HG03103 (cell line): Measurements from ENCODE around the gene TMEM258.
A peak's percentile ranks its signal among the peaks of the same experiment; 100 is the strongest.

Experiments
- ATAC-seq: cut with Tn5 transposase; IDR thresholded peaks from one replicate; pipeline ENCODE4 v1.9.1; 2021; ENCODE audit warnings: low read depth; ENCODE audit not compliant: unreplicated experiment

Gene TMEM258

GRCh38 chr11:61797263-61797944 is 5.0 kb upstream of the TMEM258 start:
- no peak for ATAC-seq

GRCh38 chr11:61795876-61796526 is 3.6 kb upstream of the TMEM258 start:
- no peak for ATAC-seq

GRCh38 chr11:61795459-61795858 is 3.1 kb upstream of the TMEM258 start:
- no peak for ATAC-seq

DNA sequence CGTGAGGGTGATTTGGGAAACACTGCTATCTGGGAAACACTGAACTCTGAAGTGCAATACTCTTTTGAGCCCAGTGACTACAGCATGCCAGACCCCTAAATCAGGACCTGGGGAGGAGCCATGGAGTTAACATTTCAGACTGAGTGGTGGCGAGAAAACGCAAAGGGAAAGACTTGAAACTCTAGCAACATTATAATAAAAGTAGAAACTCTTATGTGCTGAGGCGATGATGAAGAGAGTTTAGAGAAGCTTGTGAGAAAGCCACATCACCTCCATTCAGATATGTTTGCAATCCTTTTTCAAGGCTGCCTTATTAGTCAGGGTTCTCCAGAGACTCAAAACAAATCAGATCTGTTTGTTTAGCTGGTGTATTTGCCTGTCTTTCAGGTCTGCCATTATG is 2.2 kb upstream of the TMEM258 start:
- no peak for ATAC-seq

DNA sequence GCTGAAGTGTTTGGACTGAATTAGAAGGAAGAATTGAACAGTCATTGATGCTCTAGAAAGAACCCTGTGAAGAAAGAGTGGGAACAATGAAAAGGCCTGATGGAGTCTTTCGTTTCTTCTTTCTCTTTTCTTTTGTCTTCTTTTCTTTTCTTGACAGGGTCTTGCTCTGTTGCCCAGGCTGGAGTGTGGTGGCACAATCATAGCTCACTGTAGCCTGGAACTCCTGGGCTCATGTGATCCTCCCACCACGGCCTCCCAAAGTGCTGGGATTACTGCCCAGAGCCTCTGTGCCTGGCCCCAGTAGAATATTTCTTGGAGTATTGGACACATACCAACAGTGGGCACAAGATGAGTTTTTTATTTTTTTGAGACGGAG is 1.4 kb upstream of the TMEM258 start:
- ATAC-seq, result no peak

DNA sequence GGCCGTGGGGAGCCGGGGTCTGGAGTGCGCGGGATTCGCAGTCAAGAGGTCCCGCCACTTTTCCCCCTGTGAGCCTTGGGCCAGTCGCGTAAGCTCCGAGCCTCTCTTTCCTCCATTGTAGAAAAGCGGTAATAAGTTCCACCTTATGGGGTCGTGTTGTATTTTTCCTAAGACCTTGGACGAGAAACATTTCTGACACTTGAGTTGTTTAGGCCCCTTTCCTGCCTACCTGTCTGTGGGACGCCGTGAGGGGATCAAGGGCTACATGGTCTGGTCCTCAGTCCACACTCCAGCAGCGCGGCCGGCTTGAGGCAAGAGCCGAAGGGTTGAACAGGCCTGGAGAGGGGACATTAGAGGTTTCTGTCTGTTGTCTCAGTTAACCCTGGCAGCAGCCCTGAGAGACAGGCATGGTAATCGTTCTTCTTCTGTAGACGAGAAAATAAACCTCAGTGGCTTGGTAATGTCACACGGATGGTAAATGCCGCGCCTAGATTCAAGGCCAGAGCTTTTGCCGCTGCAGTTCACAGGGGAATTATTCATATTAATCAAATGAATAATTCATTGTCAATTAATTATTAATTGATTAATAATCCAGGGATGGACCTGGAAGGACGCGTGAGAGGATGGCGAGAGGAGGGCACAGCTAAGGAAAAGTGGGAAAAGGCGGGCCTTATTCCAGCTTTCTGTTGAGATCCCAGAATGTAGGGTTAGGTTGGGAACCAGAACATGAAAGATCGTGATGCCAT is 857 bp upstream of the TMEM258 start:
- peak; percentile 20 for ATAC-seq

DNA sequence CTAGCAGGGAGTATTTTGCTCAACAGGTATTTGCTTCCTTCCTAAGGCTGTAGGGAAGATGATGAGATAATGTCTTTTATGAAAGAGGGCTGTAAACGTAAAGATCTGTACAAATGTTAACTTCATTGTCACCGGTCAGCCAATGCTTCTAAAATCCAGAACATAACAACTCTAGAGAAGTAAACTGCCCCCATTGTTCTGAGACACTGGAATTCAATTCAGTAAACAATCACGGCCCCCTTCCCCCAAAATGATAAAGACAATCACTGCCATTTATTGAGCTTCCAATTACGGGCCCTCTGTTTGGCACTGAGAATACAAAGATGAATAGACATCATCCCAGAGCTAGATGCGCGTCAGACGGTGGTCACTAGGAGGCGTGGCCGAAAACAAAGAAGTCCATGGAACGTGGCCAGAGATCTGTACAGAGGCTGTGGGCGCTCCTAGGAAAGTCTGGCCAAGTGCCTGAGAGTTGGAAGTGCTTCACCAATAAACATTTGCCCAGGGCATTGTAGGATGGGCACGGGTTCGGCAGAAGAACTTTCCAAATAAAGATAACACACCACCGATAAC is 576 bp downstream of the TMEM258 start:
- peak; percentile 31 for ATAC-seq

DNA sequence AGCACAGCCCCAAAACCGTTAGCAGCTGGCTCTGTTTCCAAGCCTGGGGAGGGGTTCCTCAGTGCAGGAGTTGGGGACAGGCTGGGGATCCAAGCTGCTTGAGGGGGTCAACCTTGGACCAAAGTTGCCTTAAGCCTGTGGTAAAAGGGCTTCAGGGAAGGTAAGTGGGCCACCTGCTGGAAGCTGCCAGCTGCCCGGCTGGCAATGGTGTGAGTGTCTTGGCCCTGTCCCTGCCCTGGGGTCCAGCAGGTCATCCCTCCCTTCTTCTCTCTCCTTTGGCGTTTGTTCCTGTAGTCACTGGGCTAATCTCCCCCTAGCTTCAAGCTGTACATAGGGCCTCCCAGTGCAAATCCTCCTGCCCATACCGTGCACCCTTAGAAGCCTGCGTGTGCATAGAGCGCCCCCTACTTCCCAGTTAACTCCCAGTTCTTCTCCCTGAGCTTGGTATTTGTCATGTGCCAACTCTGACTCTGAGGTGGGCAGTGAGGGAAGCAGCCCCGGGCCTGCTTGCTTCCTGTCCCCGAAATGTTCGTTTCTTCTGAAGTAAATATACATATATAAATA is 4.4 kb downstream of the TMEM258 start:
- no peak for ATAC-seq

DNA sequence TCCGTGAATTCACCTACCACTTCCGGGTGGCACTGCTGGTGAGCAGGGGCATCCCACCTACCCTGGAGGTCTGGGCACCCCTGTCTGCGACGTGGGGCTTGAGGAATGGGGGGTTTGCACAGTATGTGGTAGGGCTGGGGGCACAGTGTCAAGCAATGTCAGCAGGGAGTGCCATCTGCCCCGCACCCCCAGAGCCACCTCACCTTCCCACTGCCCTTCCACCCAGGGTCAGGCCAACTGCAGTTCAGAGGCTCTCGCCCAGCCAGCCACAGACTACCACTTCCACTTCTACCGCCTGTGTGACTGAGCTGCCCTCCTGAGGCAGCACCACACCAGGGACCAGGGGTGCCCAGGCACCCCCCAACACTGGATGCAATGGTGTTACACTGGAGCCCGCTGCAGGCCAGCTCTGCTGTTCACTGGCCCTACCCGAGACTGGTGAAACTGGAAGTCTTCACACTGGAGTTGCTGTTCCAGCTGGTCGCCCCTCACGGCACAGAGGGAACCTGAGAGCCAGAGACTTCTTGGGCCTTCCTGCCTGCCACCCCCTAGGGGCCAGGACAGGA is 6.5 kb downstream of the TMEM258 start:
- ATAC-seq, result no peak

DNA sequence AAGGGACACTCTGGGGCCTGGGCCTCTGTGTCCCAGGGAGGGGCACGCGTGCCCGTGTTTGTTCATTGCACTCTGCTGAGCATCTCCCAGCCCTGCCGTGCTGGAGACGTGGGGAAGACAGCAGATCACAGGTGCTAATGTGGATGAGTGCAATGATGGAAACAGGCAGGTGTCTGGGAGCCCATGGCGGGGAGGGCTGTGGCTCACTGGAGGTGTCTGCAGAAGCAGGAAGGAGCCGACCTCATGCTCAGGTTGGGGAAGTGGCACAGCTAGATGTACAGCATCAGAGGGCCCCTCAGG is 7.9 kb downstream of the TMEM258 start:
- no peak for ATAC-seq

- no peak for ATAC-seq
These were observed 8.5 kb downstream of the TMEM258 start for GRCh38 chr11:61783717-61784505.

DNA sequence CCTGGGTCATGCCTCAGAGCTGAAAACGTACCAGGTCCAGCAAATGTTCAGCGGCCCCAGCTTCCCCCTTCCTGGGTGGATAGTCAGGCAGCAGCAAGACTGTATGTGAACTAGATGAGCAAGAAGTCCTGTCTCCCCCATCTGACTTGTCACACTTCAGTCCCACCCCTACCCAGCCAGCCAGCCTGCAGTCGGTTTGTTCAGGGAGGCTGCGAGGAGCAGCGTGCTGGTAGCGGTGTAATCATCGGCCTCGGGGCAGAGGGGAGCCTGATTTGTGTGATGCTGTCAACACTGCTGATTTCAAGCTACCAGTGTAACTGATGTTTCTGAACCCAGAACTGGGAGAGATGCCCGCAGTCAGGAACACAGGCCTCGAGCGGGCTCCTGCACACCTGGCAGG is 9.6 kb downstream of the TMEM258 start:
- ATAC-seq, result no peak

- ATAC-seq, result no peak
These were observed 10.1 kb downstream of the TMEM258 start for GRCh38 chr11:61782299-61782698.

- ATAC-seq, result no peak
These were observed 10.8 kb downstream of the TMEM258 start for GRCh38 chr11:61781585-61781984.

DNA sequence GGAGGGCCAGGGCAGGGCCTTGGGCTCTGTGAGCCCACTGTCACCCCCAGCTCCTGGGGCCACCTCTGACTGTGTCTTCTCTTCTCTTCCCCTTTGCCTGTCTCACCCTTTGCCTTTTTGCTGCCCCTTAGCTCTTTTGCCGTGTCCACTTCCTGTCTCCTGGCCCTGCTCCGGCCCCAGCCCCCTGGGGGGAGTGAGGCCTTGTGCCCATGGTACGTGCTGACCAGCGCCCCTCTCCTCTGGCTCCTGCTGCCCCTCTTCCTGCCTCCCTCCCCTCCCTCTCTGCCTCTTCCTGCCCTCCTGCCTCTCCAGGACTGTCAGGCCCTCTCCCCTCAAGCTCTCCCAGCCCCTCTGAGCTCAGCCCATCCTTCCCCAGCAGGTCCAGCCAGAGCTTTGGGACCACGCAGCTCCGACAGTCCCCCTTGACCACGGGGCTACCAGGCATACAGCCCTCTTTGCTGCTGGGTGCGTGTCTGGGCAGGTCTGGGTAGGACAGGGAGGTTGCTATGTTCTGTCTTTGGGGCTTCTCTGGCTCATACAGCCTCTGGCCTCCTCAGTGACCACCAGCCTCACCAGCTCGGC is 11.7 kb downstream of the TMEM258 start:
- ATAC-seq, result no peak

DNA sequence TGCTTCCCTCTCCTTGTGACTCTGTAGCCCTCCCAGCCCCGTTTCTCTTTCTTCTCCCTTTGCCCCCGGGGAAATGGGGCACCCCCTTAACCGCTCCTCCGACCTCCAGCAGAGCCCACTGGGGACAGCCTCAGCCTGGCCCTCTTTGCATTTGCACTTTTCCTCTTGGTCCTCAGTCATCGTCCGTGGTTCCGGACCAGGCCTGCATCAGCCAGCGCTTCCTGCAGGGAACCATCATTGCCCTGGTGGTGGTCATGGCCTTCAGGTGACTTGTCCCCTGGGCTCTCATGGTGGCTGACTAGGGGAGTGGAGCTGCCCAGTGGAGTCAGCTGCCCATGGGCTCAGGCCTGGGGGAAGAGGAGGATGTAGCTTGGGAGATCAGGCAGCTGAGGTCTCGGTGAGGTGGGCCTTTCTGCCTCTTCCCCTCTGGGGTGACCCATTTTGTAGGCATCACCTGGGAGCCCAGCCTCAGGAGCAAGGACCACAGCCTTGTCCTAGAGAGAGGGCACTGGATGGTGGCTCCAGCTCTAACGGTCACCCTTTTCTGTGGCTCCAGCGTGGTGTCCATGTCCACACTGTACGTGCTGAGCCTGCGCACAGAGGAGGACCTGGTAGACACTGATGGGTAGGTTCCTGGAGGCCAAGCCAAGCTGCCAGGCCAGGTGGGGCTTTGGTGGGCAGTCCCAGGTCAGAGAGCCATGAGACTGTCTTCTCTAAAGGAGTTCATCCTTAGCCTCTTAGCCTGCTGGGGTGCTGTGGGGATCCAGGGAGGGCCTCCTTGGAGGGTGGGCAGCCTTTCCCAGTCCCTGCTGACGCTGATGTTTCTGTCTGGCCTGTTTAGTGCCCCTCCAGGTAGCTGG is 12.5 kb downstream of the TMEM258 start:
- no peak for ATAC-seq

DNA sequence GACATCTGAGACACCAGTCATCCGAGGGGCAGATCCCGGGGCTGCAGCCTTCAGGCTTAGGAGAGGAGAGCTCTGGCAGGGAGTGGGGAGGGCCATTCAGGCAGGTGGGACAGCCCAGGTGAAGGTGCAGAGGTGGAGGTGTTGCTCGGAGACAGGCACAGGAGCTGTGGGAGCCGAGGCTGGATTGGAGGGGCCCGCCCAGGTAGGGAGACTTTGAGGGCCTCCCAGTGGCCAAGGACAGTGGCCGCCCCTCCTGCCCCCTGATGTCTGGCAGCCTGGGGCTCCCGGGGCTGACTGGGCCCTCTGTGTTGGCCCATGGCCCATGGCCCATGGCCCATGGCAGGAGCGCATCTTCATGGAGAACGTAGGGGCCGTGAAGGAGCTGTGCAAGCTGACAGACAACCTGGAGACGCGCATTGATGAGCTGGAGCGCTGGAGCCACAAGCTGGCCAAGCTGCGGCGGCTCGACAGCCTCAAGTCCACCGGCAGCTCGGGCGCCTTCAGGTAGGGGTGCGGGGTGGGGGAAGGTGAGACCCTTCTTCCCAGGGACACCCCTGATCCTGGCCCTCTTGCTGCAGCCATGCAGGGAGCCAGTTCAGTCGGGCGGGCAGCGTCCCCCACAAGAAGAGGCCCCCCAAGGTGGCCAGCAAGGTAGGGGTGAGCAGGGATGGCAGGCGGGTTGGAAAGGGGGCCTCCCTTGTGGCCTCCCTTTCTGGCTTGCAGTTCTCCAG is 13.3 kb downstream of the TMEM258 start:
- no peak for ATAC-seq

GRCh38 chr11:61778357-61778886 is 14.0 kb downstream of the TMEM258 start:
- no peak for ATAC-seq
